CD14-positive monocyte (primary cell): ENCODE results near the gene SPESP1. TPM values are rescaled to one million over a fixed set of nuclear protein-coding genes. Genes with fewer than 3 reads are reported as not detected.

Experiments
- DNase-seq, 3 donors: peaks; one replicate each; pipeline ENCODE4 v3.0.0-alpha.2; 2011 to 2022
- H2AFZ ChIP-seq: 2 replicates; pipeline ENCODE4 v1.6.0; 2012; ENCODE audit warnings: mild to moderate bottlenecking, low read depth, low read length, inconsistent platforms; ENCODE audit not compliant: insufficient read depth, poor library complexity, severe bottlenecking
- H3K27ac ChIP-seq, 2 donors: 1 replicate in 1 of 2; 2 replicates in 1 of 2; pipeline ENCODE4 v1.5.1; 2012 to 2013; ENCODE audit warnings: low read length in 2 of 2, control low read depth in 1 of 2, inconsistent platforms in 1 of 2, low read depth in 1 of 2, mild to moderate bottlenecking in 1 of 2
- H3K27me3 ChIP-seq, 2 donors: one replicate each; pipeline versions ENCODE4 v1.6.0 to v1.6.1; 2011 to 2013; ENCODE audit warnings: low read length in 2 of 2; ENCODE audit not compliant: control insufficient read depth in 2 of 2, insufficient read depth in 2 of 2
- H3K36me3 ChIP-seq, 2 donors: replicated peaks in 1 of 2; 1 replicate in 1 of 2; 2 replicates in 1 of 2; pipeline versions ENCODE4 v1.5.1 to v1.6.1; 2012 to 2013; ENCODE audit warnings: low read length in 2 of 2, control low read depth in 1 of 2, inconsistent platforms in 1 of 2, mild to moderate bottlenecking in 1 of 2; ENCODE audit not compliant: insufficient read depth in 2 of 2, control insufficient read depth in 1 of 2
- H3K4me1 ChIP-seq, 2 donors: 1 replicate in 1 of 2; 2 replicates in 1 of 2; pipeline versions ENCODE4 v1.5.1 to v1.6.1; 2012 to 2013; ENCODE audit warnings: low read length in 2 of 2, control low read depth in 1 of 2, inconsistent platforms in 1 of 2, mild to moderate bottlenecking in 1 of 2, moderate library complexity in 1 of 2; ENCODE audit not compliant: insufficient read depth in 2 of 2, control insufficient read depth in 1 of 2
- H3K4me2 ChIP-seq: replicated peaks from 2 replicates; pipeline ENCODE3; 2012; ENCODE audit warnings: low read length, moderate library complexity, mild to moderate bottlenecking; ENCODE audit not compliant: poor library complexity, severe bottlenecking; ENCODE audit errors: extremely low read depth
- H3K4me3 ChIP-seq, 3 experiments: fragments of 200-600 bp in 1 of 3; sonication (generic) in 1 of 3; replicated peaks in 1 of 3; 1 replicate in 2 of 3; 2 replicates in 1 of 3; pipeline ENCODE4 v1.5.1; 2011 to 2013; ENCODE audit warnings: low read length in 3 of 3, mild to moderate bottlenecking in 3 of 3, control low read depth in 2 of 3, low read depth in 2 of 3, inconsistent platforms in 1 of 3, moderate library complexity in 1 of 3
- H3K79me2 ChIP-seq: 2 replicates; pipeline ENCODE4 v1.6.0; 2012; ENCODE audit warnings: mild to moderate bottlenecking, control low read depth, inconsistent platforms, low read length, moderate library complexity; ENCODE audit not compliant: insufficient read depth
- H3K9ac ChIP-seq: 2 replicates; pipeline ENCODE4 v1.6.0; 2017; ENCODE audit warnings: low read length, mild to moderate bottlenecking; ENCODE audit not compliant: insufficient read depth, poor library complexity, severe bottlenecking
- H3K9me3 ChIP-seq, 2 donors: replicated peaks in 1 of 2; 1 replicate in 1 of 2; 2 replicates in 1 of 2; pipeline versions ENCODE4 v1.5.1 to v1.6.1; 2012 to 2013; ENCODE audit warnings: low read length in 2 of 2, control low read depth in 1 of 2; ENCODE audit not compliant: control insufficient read depth in 1 of 2, insufficient read depth in 1 of 2
- H4K20me1 ChIP-seq: 2 replicates; pipeline ENCODE4 v1.6.0; 2012; ENCODE audit warnings: mild to moderate bottlenecking, low read length, control low read depth, moderate library complexity; ENCODE audit not compliant: insufficient read depth
- H3K27ac Mint-ChIP-seq, 7 donors: one replicate each; pipeline ENCODE4 v1.8.0; 2020; ENCODE audit warnings: mild to moderate bottlenecking in 7 of 7, mixed read lengths in 7 of 7, moderate library complexity in 6 of 7, inconsistent platforms in 2 of 7
- H3K27me3 Mint-ChIP-seq, 3 donors: one replicate each; pipeline ENCODE4 v1.8.0; 2021 to 2022; ENCODE audit warnings: low read depth in 3 of 3, mild to moderate bottlenecking in 3 of 3, mixed read lengths in 3 of 3, moderate library complexity in 3 of 3, inconsistent platforms in 1 of 3
- H3K36me3 Mint-ChIP-seq, 2 donors: one replicate each; pipeline ENCODE4 v1.8.0; 2020; ENCODE audit warnings: mixed read lengths in 2 of 2, inconsistent platforms in 1 of 2, mild to moderate bottlenecking in 1 of 2
- H3K4me1 Mint-ChIP-seq: one replicate; pipeline ENCODE4 v1.8.0; 2020; ENCODE audit warnings: mild to moderate bottlenecking, mixed read lengths
- H3K4me3 Mint-ChIP-seq, 2 donors: one replicate each; pipeline ENCODE4 v1.8.0; 2020; ENCODE audit warnings: mild to moderate bottlenecking in 2 of 2, mixed read lengths in 2 of 2, moderate library complexity in 1 of 2
- H3K9me3 Mint-ChIP-seq, 7 donors: one replicate each; pipeline ENCODE4 v1.8.0; 2020 to 2022; ENCODE audit warnings: mixed read lengths in 7 of 7, mild to moderate bottlenecking in 6 of 7, moderate library complexity in 6 of 7, inconsistent platforms in 2 of 7
- CTCF ChIP-seq: fragments of 200-600 bp; IDR thresholded peaks from one replicate; pipeline ENCODE4 v1.8.0; 2022; ENCODE audit warnings: antibody characterized with exemption, mild to moderate bottlenecking
- whole genome bisulfite sequencing: methylation state at CpG from one replicate; pipeline ENCODE4 v1.1.5; 2013; ENCODE audit warnings: missing lambda C conversion rate; ENCODE audit not compliant: insufficient coverage; 5-methylcytosine and 5-hydroxymethylcytosine counted together
- intact Hi-C, 2 donors: fragments of 100-400 bp; cut with micrococcal nuclease; formaldehyde crosslinking; loops; one replicate each; pipeline versions ENCODE4 v1.15.0 to v1.15.1; 2023
- polyA plus RNA-seq, 3 donors: library from polyadenylated mRNA; depleted of rRNA in 1 of 3; unstranded in 2 of 3; stranded (reverse) in 1 of 3; fragments of 300-500 nt in 2 of 3; fragments of >200 nt in 1 of 3; fragmentation: Illumina TruSeq in 2 of 3; gene quantifications; 1 replicate in 2 of 3; 2 replicates in 1 of 3; pipeline ENCODE4 v1.2.3, GENCODE V29; 2012 to 2021

Gene SPESP1
- polyA plus RNA-seq, 3 donors, result 0.17 to 0.86 (median 0.47) TPM

GRCh38 chr15:68924866-68925560 lies 5.3 kb upstream of the SPESP1 start:
- Histone ChIP-seq H3K79me2 (no peaks in the 10 kb centered on the region), H3K9ac (no peak overlapping the region), H3K4me2 (no peak overlapping the region), H3K36me3 (no peaks in the 10 kb centered on the region), H3K27me3 (no peaks in the 10 kb centered on the region), H3K4me3 (no peak overlapping the region), H3K9me3 (peaks cover under 1 to 8% of the 10 kb centered on the region in 2 donors), H3K4me1 (no peaks in the 10 kb centered on the region), H3K27ac (no peak overlapping the region), H2AFZ (no peak overlapping the region), H4K20me1 (no peaks in the 10 kb centered on the region)
- H3K4me3 Mint-ChIP-seq, result no peak overlapping the region
- peaks cover 3 to 15% (median 10%) of the 10 kb centered on the region in 7 donors for H3K9me3 Mint-ChIP-seq
- DNase-seq, result peak; percentile 23 to 47 (median 30)
- H3K36me3 Mint-ChIP-seq, result no peaks in the 10 kb centered on the region
- WGBS, result no CpG with 5 or more reads among the region's 8 CpGs
- peaks cover 6% of the 10 kb centered on the region for H3K4me1 Mint-ChIP-seq
- H3K27me3 Mint-ChIP-seq, result peaks cover 0 to 4% (median 3%) of the 10 kb centered on the region in 3 donors
- peak; percentile 78 for TF ChIP-seq CTCF
- peak overlapping the region in 1 of 7 donors; percentile 26 for H3K27ac Mint-ChIP-seq
- intact Hi-C loops, result loop anchor here (5.0 kb wide), 1 partner anchor 373 kb away; no protein-coding TSS in a partner anchor

GRCh38 chr15:68933001-68933400 lies 2.7 kb downstream of the SPESP1 start:
- H3K27me3 Mint-ChIP-seq, result peaks cover 0 to 2% (median 0%) of the 10 kb centered on the region in 3 donors
- H3K9me3 Mint-ChIP-seq, result peaks cover 9 to 21% (median 15%) of the 10 kb centered on the region in 7 donors
- DNase-seq, result no peak
- intact Hi-C loops, result no loop called here
- Histone ChIP-seq H3K27ac (no peak overlapping the region), H4K20me1 (no peaks in the 10 kb centered on the region), H3K4me2 (no peak overlapping the region), H2AFZ (no peak overlapping the region), H3K4me3 (no peak overlapping the region), H3K79me2 (no peaks in the 10 kb centered on the region), H3K27me3 (no peaks in the 10 kb centered on the region), H3K4me1 (no peaks in the 10 kb centered on the region), H3K9ac (no peak overlapping the region), H3K36me3 (no peaks in the 10 kb centered on the region), H3K9me3 (peaks cover 6 to 17% of the 10 kb centered on the region in 2 donors)
- H3K36me3 Mint-ChIP-seq, result no peaks in the 10 kb centered on the region
- no peak overlapping the region for H3K4me3 Mint-ChIP-seq
- no peaks in the 10 kb centered on the region for H3K4me1 Mint-ChIP-seq
- H3K27ac Mint-ChIP-seq, result no peak overlapping the region
- no CpG with 5 or more reads among the region's 6 CpGs for WGBS
- no peak for TF ChIP-seq CTCF
